ENCODE data around the gene SMCO2.

- TF ChIP-seq, protein P1, sequence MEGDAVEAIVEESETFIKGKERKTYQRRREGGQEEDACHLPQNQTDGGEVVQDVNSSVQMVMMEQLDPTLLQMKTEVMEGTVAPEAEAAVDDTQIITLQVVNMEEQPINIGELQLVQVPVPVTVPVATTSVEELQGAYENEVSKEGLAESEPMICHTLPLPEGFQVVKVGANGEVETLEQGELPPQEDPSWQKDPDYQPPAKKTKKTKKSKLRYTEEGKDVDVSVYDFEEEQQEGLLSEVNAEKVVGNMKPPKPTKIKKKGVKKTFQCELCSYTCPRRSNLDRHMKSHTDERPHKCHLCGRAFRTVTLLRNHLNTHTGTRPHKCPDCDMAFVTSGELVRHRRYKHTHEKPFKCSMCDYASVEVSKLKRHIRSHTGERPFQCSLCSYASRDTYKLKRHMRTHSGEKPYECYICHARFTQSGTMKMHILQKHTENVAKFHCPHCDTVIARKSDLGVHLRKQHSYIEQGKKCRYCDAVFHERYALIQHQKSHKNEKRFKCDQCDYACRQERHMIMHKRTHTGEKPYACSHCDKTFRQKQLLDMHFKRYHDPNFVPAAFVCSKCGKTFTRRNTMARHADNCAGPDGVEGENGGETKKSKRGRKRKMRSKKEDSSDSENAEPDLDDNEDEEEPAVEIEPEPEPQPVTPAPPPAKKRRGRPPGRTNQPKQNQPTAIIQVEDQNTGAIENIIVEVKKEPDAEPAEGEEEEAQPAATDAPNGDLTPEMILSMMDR (conservative IDR thresholded peaks at IDR 0.05 in 1 of 2, IDR thresholded peaks at IDR 0.05 in 1 of 2; ENCODE audit: extremely low read depth in 1 of 2, insufficient read depth in 1 of 2, low read depth in 1 of 2, low read length in 2 of 2), result no peak
- TF ChIP-seq EZH2 (IDR thresholded peaks at IDR 0.05; ENCODE audit: borderline replicate concordance, low read length), result no peak
Observed at GRCh38 chr12:27463511-27464219, 17.1 kb downstream of the SMCO2 start.
